ENCODE results near the gene KHDRBS2.

KHDRBS2 gene

GRCh38 chr6:62075869-62076268 is 210.2 kb downstream of the KHDRBS2 start:
- Histone ChIP-seq H3K4me3 (IDR thresholded peaks at IDR 0.05; ENCODE audit: insufficient read depth, low read depth, low read length) (no peak overlapping the region), H3K4me2 (no peak overlapping the region), H3K4me1 (ENCODE audit: low read depth, poor library complexity, severe bottlenecking) (no peaks in the 10 kb centered on the region), H3K36me3 (ENCODE audit: insufficient read depth) (no peaks in the 10 kb centered on the region), H4K20me1 (ENCODE audit: insufficient read depth) (no peaks in the 10 kb centered on the region), H3K79me2 (ENCODE audit: insufficient read depth, low read depth) (no peaks in the 10 kb centered on the region), H3K27me3 (ENCODE audit: insufficient read depth, low read depth) (no peaks in the 10 kb centered on the region), H2AFZ (ENCODE audit: low read depth) (no peak overlapping the region), H3K9ac (no peak overlapping the region), H3K27ac (no peak overlapping the region)
- TF ChIP-seq, protein P1, sequence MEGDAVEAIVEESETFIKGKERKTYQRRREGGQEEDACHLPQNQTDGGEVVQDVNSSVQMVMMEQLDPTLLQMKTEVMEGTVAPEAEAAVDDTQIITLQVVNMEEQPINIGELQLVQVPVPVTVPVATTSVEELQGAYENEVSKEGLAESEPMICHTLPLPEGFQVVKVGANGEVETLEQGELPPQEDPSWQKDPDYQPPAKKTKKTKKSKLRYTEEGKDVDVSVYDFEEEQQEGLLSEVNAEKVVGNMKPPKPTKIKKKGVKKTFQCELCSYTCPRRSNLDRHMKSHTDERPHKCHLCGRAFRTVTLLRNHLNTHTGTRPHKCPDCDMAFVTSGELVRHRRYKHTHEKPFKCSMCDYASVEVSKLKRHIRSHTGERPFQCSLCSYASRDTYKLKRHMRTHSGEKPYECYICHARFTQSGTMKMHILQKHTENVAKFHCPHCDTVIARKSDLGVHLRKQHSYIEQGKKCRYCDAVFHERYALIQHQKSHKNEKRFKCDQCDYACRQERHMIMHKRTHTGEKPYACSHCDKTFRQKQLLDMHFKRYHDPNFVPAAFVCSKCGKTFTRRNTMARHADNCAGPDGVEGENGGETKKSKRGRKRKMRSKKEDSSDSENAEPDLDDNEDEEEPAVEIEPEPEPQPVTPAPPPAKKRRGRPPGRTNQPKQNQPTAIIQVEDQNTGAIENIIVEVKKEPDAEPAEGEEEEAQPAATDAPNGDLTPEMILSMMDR (conservative IDR thresholded peaks at IDR 0.05; ENCODE audit: low read depth, low read length), result no peak

- H3K9ac ChIP-seq, result no peak overlapping the region
- no peaks in the 10 kb centered on the region for H3K79me2 ChIP-seq (ENCODE audit: insufficient read depth, low read depth)
- TF ChIP-seq, protein P1 (conservative IDR thresholded peaks at IDR 0.05; ENCODE audit: low read depth, low read length), result no peak
- no peaks in the 10 kb centered on the region for H4K20me1 ChIP-seq (ENCODE audit: insufficient read depth)
- H3K36me3 ChIP-seq (ENCODE audit: insufficient read depth), result no peaks in the 10 kb centered on the region
- no peaks in the 10 kb centered on the region for H3K27me3 ChIP-seq (ENCODE audit: insufficient read depth, low read depth)
- no peak overlapping the region for H3K27ac ChIP-seq
- H3K4me1 ChIP-seq (ENCODE audit: low read depth, poor library complexity, severe bottlenecking), result no peaks in the 10 kb centered on the region
- no peak overlapping the region for H3K4me3 ChIP-seq (IDR thresholded peaks at IDR 0.05; ENCODE audit: insufficient read depth, low read depth, low read length)
- H2AFZ ChIP-seq (ENCODE audit: low read depth), result no peak overlapping the region
- H3K4me2 ChIP-seq, result no peak overlapping the region
Measured at GRCh38 chr6:62059901-62060300, 226.1 kb downstream of the KHDRBS2 start.

- Histone ChIP-seq H3K4me2 (no peak overlapping the region), H3K27me3 (ENCODE audit: insufficient read depth, low read depth) (no peaks in the 10 kb centered on the region), H3K79me2 (ENCODE audit: insufficient read depth, low read depth) (no peaks in the 10 kb centered on the region), H4K20me1 (ENCODE audit: insufficient read depth) (no peaks in the 10 kb centered on the region), H3K4me3 (IDR thresholded peaks at IDR 0.05; ENCODE audit: insufficient read depth, low read depth, low read length) (no peak overlapping the region), H3K4me1 (ENCODE audit: low read depth, poor library complexity, severe bottlenecking) (no peaks in the 10 kb centered on the region), H3K9ac (no peak overlapping the region), H3K36me3 (ENCODE audit: insufficient read depth) (no peaks in the 10 kb centered on the region), H2AFZ (ENCODE audit: low read depth) (no peak overlapping the region), H3K27ac (no peak overlapping the region)
- TF ChIP-seq, protein P1 (conservative IDR thresholded peaks at IDR 0.05; ENCODE audit: low read depth, low read length), result no peak
Measured at GRCh38 chr6:62057300-62057699, 228.7 kb downstream of the KHDRBS2 start.

DNA sequence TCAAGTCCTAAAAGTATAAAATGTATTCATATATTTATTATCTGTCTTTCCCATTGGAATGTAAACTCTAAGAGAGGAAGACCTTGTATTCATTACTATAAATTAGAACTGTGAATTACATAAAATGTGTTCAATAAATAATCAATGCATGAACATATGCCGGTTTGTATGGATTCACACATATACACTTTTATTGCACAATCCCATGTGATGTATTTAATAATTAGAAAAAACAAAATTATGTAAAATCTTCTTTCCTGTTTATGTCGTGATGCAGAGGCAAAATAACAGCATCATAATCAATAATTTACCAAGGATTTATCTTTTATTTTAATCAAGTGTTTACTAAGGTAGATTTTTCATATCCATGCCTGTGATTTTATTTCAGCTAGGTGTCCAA is 240.5 kb downstream of the KHDRBS2 start:
- Histone ChIP-seq H3K9ac (no peak overlapping the region), H3K4me3 (IDR thresholded peaks at IDR 0.05; ENCODE audit: insufficient read depth, low read depth, low read length) (no peak overlapping the region), H3K27ac (no peak overlapping the region), H3K27me3 (ENCODE audit: insufficient read depth, low read depth) (no peaks in the 10 kb centered on the region), H4K20me1 (ENCODE audit: insufficient read depth) (no peaks in the 10 kb centered on the region), H3K36me3 (ENCODE audit: insufficient read depth) (no peaks in the 10 kb centered on the region), H3K4me2 (no peak overlapping the region), H3K79me2 (ENCODE audit: insufficient read depth, low read depth) (no peaks in the 10 kb centered on the region), H2AFZ (ENCODE audit: low read depth) (no peak overlapping the region), H3K4me1 (ENCODE audit: low read depth, poor library complexity, severe bottlenecking) (peaks cover 16% of the 10 kb centered on the region)
- TF ChIP-seq, protein P1 (conservative IDR thresholded peaks at IDR 0.05; ENCODE audit: low read depth, low read length), result no peak
